Muscle layer of duodenum (tissue), 2 donors: Measurements from ENCODE around the gene BCAN.

Source experiments
- H3K27ac ChIP-seq: one replicate; pipeline ENCODE4 v1.7.0; 2013; ENCODE audit warnings: mild to moderate bottlenecking, low read length
- H3K27me3 ChIP-seq: one replicate; pipeline ENCODE4 v1.7.0; 2013; ENCODE audit warnings: low read depth, mild to moderate bottlenecking, control low read depth, low read length
- H3K36me3 ChIP-seq, 2 donors: one replicate each; pipeline ENCODE4 v1.7.0; 2013; ENCODE audit warnings: low read length in 2 of 2, control low read depth in 1 of 2, mild to moderate bottlenecking in 1 of 2; ENCODE audit not compliant: insufficient read depth in 2 of 2, control insufficient read depth in 1 of 2
- H3K4me1 ChIP-seq, 2 donors: one replicate each; pipeline ENCODE4 v1.7.0; 2013; ENCODE audit warnings: low read length in 2 of 2, mild to moderate bottlenecking in 2 of 2, control low read depth in 1 of 2, moderate library complexity in 1 of 2; ENCODE audit not compliant: insufficient read depth in 2 of 2, control insufficient read depth in 1 of 2
- H3K4me3 ChIP-seq, 2 donors: one replicate each; pipeline ENCODE4 v1.7.0; 2013; ENCODE audit warnings: low read length in 2 of 2, low read depth in 1 of 2, mild to moderate bottlenecking in 1 of 2
- H3K9me3 ChIP-seq, 2 donors: one replicate each; pipeline ENCODE4 v1.7.0; 2013; ENCODE audit warnings: low read length in 2 of 2, control low read depth in 1 of 2, mild to moderate bottlenecking in 1 of 2; ENCODE audit not compliant: control insufficient read depth in 1 of 2
- donor health status: healthy.

The BCAN gene

DNA sequence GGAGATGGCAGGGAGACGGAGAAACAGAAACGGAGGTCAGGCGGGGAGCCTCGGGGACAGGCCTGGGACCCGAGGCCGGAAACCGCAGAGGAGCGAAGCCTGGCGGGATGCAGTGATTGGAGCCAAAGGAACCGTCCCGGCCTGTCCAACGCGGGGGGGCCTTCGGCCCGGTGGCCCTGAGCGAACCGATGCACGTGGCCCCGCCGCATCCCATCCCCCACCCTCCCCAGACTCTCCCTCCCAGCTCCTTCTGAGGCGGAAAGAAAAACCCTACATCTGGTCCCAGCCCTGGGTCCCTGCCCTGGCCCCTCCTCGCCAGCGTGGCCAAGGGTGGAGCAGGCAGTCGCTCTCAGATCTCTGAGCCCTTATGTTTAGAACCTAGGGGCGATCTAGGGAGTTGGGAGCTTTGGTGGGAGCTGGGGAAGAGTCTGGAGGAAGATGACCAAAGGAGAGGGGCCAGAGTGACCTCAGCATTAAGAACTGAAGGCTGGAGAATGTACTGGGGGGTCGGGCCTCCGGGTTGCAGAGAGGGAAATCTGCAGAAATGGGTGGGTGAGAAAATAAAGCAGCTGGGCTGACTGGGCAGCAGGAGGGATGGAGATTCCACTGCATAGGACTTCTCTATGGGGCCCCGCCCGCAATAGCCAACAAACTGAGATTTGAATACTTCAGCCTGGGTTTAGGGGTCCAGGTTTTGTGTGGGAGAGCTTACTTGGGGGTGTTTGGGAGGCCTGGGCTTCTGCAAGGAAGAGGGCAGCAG is 64.9 kb downstream of the BCAN start:
- Histone ChIP-seq H3K4me1 (peaks cover 10 to 77% of the 10 kb centered on the region in 2 donors), H3K27ac (no peak overlapping the region), H3K4me3 (peak overlapping the region; percentile 16 to 62), H3K27me3 (peaks cover 22% of the 10 kb centered on the region), H3K9me3 (no peaks in the 10 kb centered on the region), H3K36me3 (no peaks in the 10 kb centered on the region)

DNA sequence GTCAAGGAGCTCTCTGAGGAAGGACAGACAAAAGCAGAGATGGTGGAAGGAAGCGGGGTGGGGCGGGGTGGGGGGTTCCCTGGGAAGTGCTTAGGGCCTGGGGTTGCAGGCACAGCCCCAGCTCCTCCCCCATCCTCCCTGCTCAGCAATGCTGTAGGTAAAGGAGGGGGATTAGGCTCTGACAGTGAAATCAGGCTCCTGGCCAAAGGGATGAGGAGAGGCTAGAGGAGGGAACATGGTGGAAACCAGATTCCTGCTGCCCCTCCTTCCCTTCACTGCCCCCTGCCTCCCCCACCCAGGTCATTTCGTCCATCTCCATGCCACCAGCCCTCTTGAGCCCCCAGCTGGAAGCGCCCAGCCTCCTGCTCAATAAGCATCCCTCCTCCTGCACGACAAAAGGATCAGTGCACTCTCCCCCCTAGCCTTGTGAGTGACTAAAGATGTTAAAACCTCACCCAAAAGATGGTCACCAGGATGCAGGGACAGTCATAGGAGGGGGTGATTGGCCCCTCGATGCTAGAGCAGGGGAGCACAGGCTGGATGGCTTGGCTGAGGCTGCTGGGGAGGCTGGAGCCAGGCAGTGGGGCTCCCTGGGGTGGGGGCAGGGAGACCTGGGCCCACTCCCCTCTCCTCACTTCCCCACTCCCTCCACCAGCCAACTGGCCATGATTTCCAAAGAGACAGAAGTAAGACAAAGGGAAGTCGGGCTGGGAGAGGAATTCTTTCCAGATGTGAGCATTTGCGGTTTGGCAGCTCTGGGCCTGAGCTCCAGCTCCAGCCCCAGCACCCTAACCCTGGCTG is 65.7 kb downstream of the BCAN start:
- peaks cover 22% of the 10 kb centered on the region for H3K27me3 ChIP-seq
- no peak overlapping the region for H3K27ac ChIP-seq
- H3K9me3 ChIP-seq: no peaks in the 10 kb centered on the region
- no peak overlapping the region for H3K4me3 ChIP-seq
- peaks cover 10 to 84% of the 10 kb centered on the region in 2 donors for H3K4me1 ChIP-seq
- H3K36me3 ChIP-seq: no peaks in the 10 kb centered on the region

DNA sequence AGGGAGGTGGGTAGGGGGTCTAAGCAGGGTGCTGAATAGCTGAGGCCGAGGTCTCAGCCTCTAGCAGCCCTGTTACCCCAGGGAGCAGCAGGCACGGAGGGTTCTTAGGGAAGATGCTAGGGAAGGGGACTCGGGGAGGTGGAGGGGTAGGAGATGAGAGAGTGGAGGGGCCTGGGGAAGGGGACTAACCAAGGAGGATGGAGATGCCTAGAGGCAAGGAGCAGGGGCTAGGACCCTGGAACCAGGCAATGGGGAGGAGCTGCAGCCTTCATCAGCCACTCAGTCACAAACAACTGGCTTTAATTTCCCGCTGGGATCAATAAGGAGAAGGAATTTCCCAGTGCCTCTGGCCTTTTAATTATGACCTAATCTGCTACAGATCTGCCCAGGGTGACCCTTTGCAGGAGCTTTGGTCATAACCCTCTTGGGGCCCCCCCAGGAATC is 66.3 kb downstream of the BCAN start:
- no peak overlapping the region for H3K27ac ChIP-seq
- no peaks in the 10 kb centered on the region for H3K36me3 ChIP-seq
- H3K9me3 ChIP-seq: no peaks in the 10 kb centered on the region
- H3K27me3 ChIP-seq: peaks cover 20% of the 10 kb centered on the region
- no peak overlapping the region for H3K4me3 ChIP-seq
- H3K4me1 ChIP-seq: peaks cover 10 to 89% of the 10 kb centered on the region in 2 donors

DNA sequence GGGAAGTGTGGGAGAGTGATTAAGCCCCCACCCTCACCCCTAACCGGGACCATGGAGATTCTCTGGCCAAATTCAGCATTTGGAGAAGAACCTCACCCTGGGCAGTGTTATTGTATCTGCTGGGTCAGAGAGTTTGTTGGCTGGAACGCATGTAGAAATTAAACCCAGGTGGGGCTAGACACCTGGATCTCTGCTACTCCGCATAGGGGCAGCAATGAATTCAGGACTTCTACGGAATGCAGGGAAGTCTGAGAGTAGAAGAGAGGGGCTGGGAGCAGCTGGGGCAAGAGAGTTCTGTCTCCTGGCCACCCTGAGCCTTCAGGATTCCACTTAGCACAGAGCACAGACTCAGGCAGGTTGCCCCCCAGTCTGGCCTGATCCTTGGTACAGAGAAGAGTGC is 67.1 kb downstream of the BCAN start:
- Histone ChIP-seq H3K4me1 (peaks cover 10 to 81% of the 10 kb centered on the region in 2 donors), H3K4me3 (no peak overlapping the region), H3K36me3 (no peaks in the 10 kb centered on the region), H3K27me3 (peaks cover 12% of the 10 kb centered on the region), H3K27ac (no peak overlapping the region), H3K9me3 (no peaks in the 10 kb centered on the region)
